ENCODE results near the gene CSHL1.
"Not testable (repeated sequence)": the region's sequence is repeated elsewhere in the genome, so short reads cannot be mapped to it uniquely, and the experiment has no call there.

Gene CSHL1

GRCh38 chr17:63919311-63919723 lies 8.3 kb upstream of the CSHL1 start:
- peak in 27 of 56 donors; percentile 3 to 64 (median 10) for DNase-seq

- not testable (repeated sequence) for DNase-seq
Measured at GRCh38 chr17:63918789-63919305, 7.8 kb upstream of the CSHL1 start, which contains the start of gene GH1. Gene GH1 (minus strand): TSS chr17:63918839. CDS start chr17:63918776, 63 bp downstream.

GRCh38 chr17:63918305-63918704 lies 7.2 kb upstream of the CSHL1 start:
- DNase-seq: no peak

GRCh38 chr17:63917646-63918045 lies 6.6 kb upstream of the CSHL1 start:
- no peak for DNase-seq

- not testable (repeated sequence) for DNase-seq
Measured at GRCh38 chr17:63917206-63917605, 6.1 kb upstream of the CSHL1 start.

- DNase-seq: no peak
Measured at GRCh38 chr17:63916566-63917185, 5.6 kb upstream of the CSHL1 start.

- not testable (repeated sequence) for DNase-seq
Measured at GRCh38 chr17:63915753-63916152, 4.7 kb upstream of the CSHL1 start.

GRCh38 chr17:63914471-63914870 lies 3.4 kb upstream of the CSHL1 start:
- DNase-seq: no peak

GRCh38 chr17:63911657-63912100 lies 621 bp upstream of the CSHL1 start:
- peak in 8 of 56 donors; percentile 4 to 26 (median 8) for DNase-seq

GRCh38 chr17:63910096-63910495 lies 962 bp downstream of the CSHL1 start:
- no peak for DNase-seq

GRCh38 chr17:63909586-63909985 lies 1.5 kb downstream of the CSHL1 start:
- not testable (repeated sequence) for DNase-seq

GRCh38 chr17:63907161-63907778 lies 3.8 kb downstream of the CSHL1 start:
- DNase-seq: not testable (repeated sequence)

GRCh38 chr17:63904796-63905195 lies 6.3 kb downstream of the CSHL1 start:
- DNase-seq: not testable (repeated sequence)

- DNase-seq: not testable (repeated sequence)
Measured at GRCh38 chr17:63903787-63904201, 7.3 kb downstream of the CSHL1 start.

- DNase-seq: not testable (repeated sequence)
Measured at GRCh38 chr17:63901971-63902370, 9.1 kb downstream of the CSHL1 start.

- DNase-seq: not testable (repeated sequence)
Measured at GRCh38 chr17:63898899-63899798, 11.9 kb downstream of the CSHL1 start.

GRCh38 chr17:63896524-63897354 lies 14.3 kb downstream of the CSHL1 start, which contains the start of gene CSH1:
Gene CSH1 (minus strand): TSS chr17:63896574. CDS start chr17:63896511, 63 bp downstream.
- not testable (repeated sequence) for DNase-seq

- not testable (repeated sequence) for DNase-seq
Measured at GRCh38 chr17:63894821-63895220, 16.2 kb downstream of the CSHL1 start.

GRCh38 chr17:63894021-63894420 lies 17.0 kb downstream of the CSHL1 start:
- not testable (repeated sequence) for DNase-seq

GRCh38 chr17:63892316-63893037 lies 18.6 kb downstream of the CSHL1 start:
- DNase-seq: not testable (repeated sequence)

Measured in amygdala (tissue), 56 donors.